Natural killer cell (primary cell): ENCODE data around the gene CEP104. TPM values are rescaled to one million over a fixed set of nuclear protein-coding genes. Genes with fewer than 3 reads are reported as not detected.

Source experiments
- ATAC-seq, 3 donors: fragments of 150-1000 bp in 2 of 3; fragments of 200-7000 bp in 1 of 3; cut with Tn5 transposase; 1 replicate in 1 of 3; 2 replicates in 2 of 3; pipeline ENCODE4 v1.10.0; 2021; ENCODE audit warnings: mild to moderate bottlenecking in 2 of 3, moderate library complexity in 2 of 3
- DNase-seq, 2 donors: peaks; one replicate each; pipeline versions ENCODE4 v3.0.0 to v3.0.0-alpha.2; 2013 to 2021; ENCODE audit warnings: mixed read lengths in 1 of 2
- H3K27ac ChIP-seq: one replicate; pipeline ENCODE4 v1.5.1; 2013; ENCODE audit warnings: mild to moderate bottlenecking, low read length
- H3K27me3 ChIP-seq: one replicate; pipeline ENCODE4 v1.6.1; 2013; ENCODE audit warnings: low read length; ENCODE audit not compliant: control insufficient read depth, insufficient read depth
- H3K36me3 ChIP-seq: one replicate; pipeline ENCODE4 v1.6.1; 2013; ENCODE audit warnings: low read length; ENCODE audit not compliant: control insufficient read depth, insufficient read depth
- H3K4me1 ChIP-seq: one replicate; pipeline ENCODE4 v1.6.1; 2013; ENCODE audit warnings: low read length; ENCODE audit not compliant: control insufficient read depth, insufficient read depth
- H3K4me3 ChIP-seq: one replicate; pipeline ENCODE4 v1.5.1; 2013; ENCODE audit warnings: low read length
- H3K9me3 ChIP-seq: one replicate; pipeline ENCODE4 v1.6.1; 2013; ENCODE audit warnings: low read length; ENCODE audit not compliant: control insufficient read depth, insufficient read depth
- H3K27ac Mint-ChIP-seq, 2 donors: one replicate each; pipeline ENCODE4 v1.8.0; 2022; ENCODE audit warnings: mild to moderate bottlenecking in 2 of 2, mixed read lengths in 2 of 2, moderate library complexity in 1 of 2
- H3K27me3 Mint-ChIP-seq, 2 donors: one replicate each; pipeline ENCODE4 v1.8.0; 2022; ENCODE audit warnings: low read depth in 2 of 2, mixed read lengths in 2 of 2
- H3K36me3 Mint-ChIP-seq: one replicate; pipeline ENCODE4 v1.8.0; 2022; ENCODE audit warnings: mixed read lengths
- H3K4me1 Mint-ChIP-seq, 2 donors: one replicate each; pipeline ENCODE4 v1.8.0; 2022; ENCODE audit warnings: mixed read lengths in 2 of 2
- H3K4me3 Mint-ChIP-seq: one replicate; pipeline ENCODE4 v1.8.0; 2022; ENCODE audit warnings: mild to moderate bottlenecking, moderate library complexity, mixed read lengths
- H3K9me3 Mint-ChIP-seq, 2 donors: one replicate each; pipeline ENCODE4 v1.8.0; 2022; ENCODE audit warnings: mixed read lengths in 2 of 2
- CTCF ChIP-seq: fragments of 200-600 bp; IDR thresholded peaks from one replicate; pipeline ENCODE4 v1.8.0; 2022; ENCODE audit warnings: antibody characterized with exemption
- WGBS: methylation state at CpG from one replicate; pipeline ENCODE4 v1.1.7; 2013; ENCODE audit warnings: missing lambda C conversion rate; ENCODE audit not compliant: insufficient coverage; 5-methylcytosine and 5-hydroxymethylcytosine counted together
- intact Hi-C: fragments of 100-400 bp; cut with micrococcal nuclease; formaldehyde crosslinking; loops from one replicate; pipeline ENCODE4 v1.14.2; 2022
- total RNA-seq, 4 donors: library from RNA; stranded (reverse); fragments of 120-200 nt in 1 of 4; gene quantifications; one replicate each; pipeline versions ENCODE4 v1.2.3 to v1.2.4, GENCODE V29; 2013 to 2022

Gene CEP104
- total RNA-seq, 3 donors from 2014 or later (not counting 1 experiment from before 2014, with no cell fraction given), result 37.1 to 60.2 (median 51.8) TPM

GRCh38 chr1:3783651-3784474 lies 73.1 kb downstream of the CEP104 start:
- peaks cover 21% of the 10 kb centered on the region for H3K4me1 ChIP-seq
- Mint-ChIP-seq H3K36me3 (peaks cover 7% of the 10 kb centered on the region), H3K4me3 (no peak overlapping the region), H3K9me3 (no peaks in the 10 kb centered on the region), H3K27me3 (no peaks in the 10 kb centered on the region), H3K4me1 (peaks cover 5 to 15% of the 10 kb centered on the region in 2 donors), H3K27ac (no peak overlapping the region)
- ATAC-seq (no peak), DNase-seq (no peak)
- no peak for TF ChIP-seq CTCF
- no peaks in the 10 kb centered on the region for H3K9me3 ChIP-seq
- no peaks in the 10 kb centered on the region for H3K27me3 ChIP-seq
- WGBS, result 95% methylated on average over 30 of the region's 30 CpGs
- no peak overlapping the region for H3K4me3 ChIP-seq
- intact Hi-C loops, result no loop called here
- peaks cover 71% of the 10 kb centered on the region for H3K36me3 ChIP-seq
- H3K27ac ChIP-seq, result no peak overlapping the region

GRCh38 chr1:3780901-3781300 lies 76.1 kb downstream of the CEP104 start:
- no peak for TF ChIP-seq CTCF
- no peaks in the 10 kb centered on the region for H3K9me3 Mint-ChIP-seq
- H3K36me3 Mint-ChIP-seq, result peaks cover 7% of the 10 kb centered on the region
- ATAC-seq, result no peak
- intact Hi-C loops, result no loop called here
- peaks cover 4% of the 10 kb centered on the region for H3K4me1 ChIP-seq
- H3K9me3 ChIP-seq, result no peaks in the 10 kb centered on the region
- H3K27ac ChIP-seq, result no peak overlapping the region
- H3K27me3 Mint-ChIP-seq, result no peaks in the 10 kb centered on the region
- peaks cover 59% of the 10 kb centered on the region for H3K36me3 ChIP-seq
- WGBS, result 94% methylated on average over 21 of the region's 21 CpGs
- no peaks in the 10 kb centered on the region for H3K4me1 Mint-ChIP-seq
- H3K4me3 ChIP-seq, result no peak overlapping the region
- no peak overlapping the region for H3K4me3 Mint-ChIP-seq
- H3K27ac Mint-ChIP-seq, result no peak overlapping the region
- no peak for DNase-seq
- no peaks in the 10 kb centered on the region for H3K27me3 ChIP-seq

GRCh38 chr1:3779912-3780416 lies 77.0 kb downstream of the CEP104 start:
- Mint-ChIP-seq H3K9me3 (no peaks in the 10 kb centered on the region), H3K4me3 (no peak overlapping the region), H3K4me1 (no peaks in the 10 kb centered on the region), H3K36me3 (peaks cover 7% of the 10 kb centered on the region), H3K27ac (no peak overlapping the region), H3K27me3 (no peaks in the 10 kb centered on the region)
- ATAC-seq (no peak), DNase-seq (no peak)
- no peaks in the 10 kb centered on the region for H3K9me3 ChIP-seq
- intact Hi-C loops, result no loop called here
- peaks cover 13% of the 10 kb centered on the region for H3K4me1 ChIP-seq
- no peak overlapping the region for H3K4me3 ChIP-seq
- 94% methylated on average over 20 of the region's 20 CpGs for WGBS
- no peak overlapping the region for H3K27ac ChIP-seq
- H3K36me3 ChIP-seq, result peaks cover 51% of the 10 kb centered on the region
- TF ChIP-seq CTCF, result no peak
- no peaks in the 10 kb centered on the region for H3K27me3 ChIP-seq
